Esophagus muscularis mucosa (tissue), 4 donors: ENCODE results near the gene OR52K2. TPM values are rescaled to one million over a fixed set of nuclear protein-coding genes. Genes with fewer than 3 reads are reported as not detected.
"Not testable (repeated sequence)": the region's sequence is repeated elsewhere in the genome, so short reads cannot be mapped to it uniquely, and the experiment has no call there.

ENCODE experiments used
- DNase-seq: peaks from one replicate; pipeline ENCODE4 v3.0.0-alpha.2; 2017; ENCODE audit errors: extremely low spot score
- H3K27ac ChIP-seq, 4 donors: fragments of 200-600 bp; sonication (generic); replicated peaks in 1 of 4; 1 replicate in 3 of 4; 2 replicates in 1 of 4; pipeline ENCODE4 v1.5.1; 2016 to 2019; ENCODE audit warnings: mild to moderate bottlenecking in 1 of 4
- H3K27me3 ChIP-seq, 4 donors: fragments of 200-600 bp; sonication (generic); one replicate each; pipeline versions ENCODE4 v1.5.1 to v1.6.0; 2016 to 2019
- H3K36me3 ChIP-seq, 4 donors: fragments of 200-600 bp; sonication (generic); one replicate each; pipeline ENCODE4 v1.5.1; 2016 to 2019
- H3K4me1 ChIP-seq, 4 donors: fragments of 200-600 bp; sonication (generic); one replicate each; pipeline ENCODE4 v1.5.1; 2016 to 2019
- H3K4me3 ChIP-seq, 4 donors: fragments of 200-600 bp; sonication (generic); 1 replicate in 2 of 4; 2 replicates in 2 of 4; pipeline ENCODE4 v1.5.1; 2016 to 2019; ENCODE audit warnings: mild to moderate bottlenecking in 4 of 4, moderate library complexity in 1 of 4
- H3K9me3 ChIP-seq, 4 donors: fragments of 200-600 bp; sonication (generic); 1 replicate in 3 of 4; 2 replicates in 1 of 4; pipeline ENCODE4 v1.5.1; 2016 to 2019
- EP300 ChIP-seq: sonication (generic); formaldehyde crosslinking; IDR thresholded peaks from one replicate; pipeline ENCODE4 v1.6.1; 2017; ENCODE audit warnings: antibody characterized with exemption
- POLR2A ChIP-seq: fragments of 450-650 bp; IDR thresholded peaks from one replicate; pipeline ENCODE4 v1.6.1; 2017; ENCODE audit warnings: antibody characterized with exemption, moderate library complexity, mild to moderate bottlenecking, low read depth
- POLR2AphosphoS5 ChIP-seq, 2 donors: sonication (generic); formaldehyde crosslinking; IDR thresholded peaks; one replicate each; pipeline ENCODE4 v1.6.1; 2017; ENCODE audit warnings: antibody characterized with exemption in 2 of 2
- WGBS: methylation state at CpG from one replicate; pipeline ENCODE4 v1.1.5; 2018; 5-methylcytosine and 5-hydroxymethylcytosine counted together
- intact Hi-C: fragments of 100-400 bp; cut with DNase I; formaldehyde crosslinking; loops from one replicate; pipeline ENCODE4 v1.15.1; 2023
- total RNA-seq, 4 donors: library from RNA; depleted of rRNA; stranded (reverse); fragments of >200 nt; gene quantifications; one replicate each; pipeline versions ENCODE4 v1.1.0 to v1.2.1, GENCODE V29; 2016
- TF ChIP-seq, protein P1 (sequence below), 3 experiments: fragments of 200-600 bp in 2 of 3; fragments of 450-650 bp in 1 of 3; sonication (generic) in 2 of 3; IDR thresholded peaks; one replicate each; pipeline ENCODE4 v1.5.1; 2017 to 2019; ENCODE audit warnings: antibody characterized with exemption in 3 of 3, mild to moderate bottlenecking in 2 of 3, moderate library complexity in 1 of 3

Gene OR52K2
- not detected for total RNA-seq

DNA sequence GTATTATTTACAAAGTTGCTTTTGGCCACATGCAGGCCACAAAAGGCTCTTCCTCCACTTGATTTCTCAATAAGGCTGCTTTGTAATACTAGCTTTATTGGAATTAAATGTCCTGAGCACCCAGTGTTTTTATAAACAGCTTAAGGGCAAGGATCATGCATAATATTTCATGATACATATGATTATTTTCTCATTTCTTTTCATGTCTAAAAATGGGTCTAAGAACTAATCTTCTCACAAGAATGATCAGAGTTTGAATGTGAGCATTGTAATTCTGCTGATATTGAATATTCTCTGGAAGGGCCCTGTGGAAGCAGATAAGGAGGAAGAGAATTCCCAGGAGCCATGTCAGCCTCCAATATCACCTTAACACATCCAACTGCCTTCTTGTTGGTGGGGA, at the start of gene OR52K2:
Gene OR52K2, plus strand, starts transcription at position 301 of the 400 bp plus-strand sequence. Its CDS starts 45 bp downstream, at position 346.
- no peak within 1 kb of the TSS for H3K4me3 ChIP-seq
- no peak for DNase-seq
- no peak within 1 kb of the TSS for H3K27ac ChIP-seq
- TF ChIP-seq, protein P1, sequence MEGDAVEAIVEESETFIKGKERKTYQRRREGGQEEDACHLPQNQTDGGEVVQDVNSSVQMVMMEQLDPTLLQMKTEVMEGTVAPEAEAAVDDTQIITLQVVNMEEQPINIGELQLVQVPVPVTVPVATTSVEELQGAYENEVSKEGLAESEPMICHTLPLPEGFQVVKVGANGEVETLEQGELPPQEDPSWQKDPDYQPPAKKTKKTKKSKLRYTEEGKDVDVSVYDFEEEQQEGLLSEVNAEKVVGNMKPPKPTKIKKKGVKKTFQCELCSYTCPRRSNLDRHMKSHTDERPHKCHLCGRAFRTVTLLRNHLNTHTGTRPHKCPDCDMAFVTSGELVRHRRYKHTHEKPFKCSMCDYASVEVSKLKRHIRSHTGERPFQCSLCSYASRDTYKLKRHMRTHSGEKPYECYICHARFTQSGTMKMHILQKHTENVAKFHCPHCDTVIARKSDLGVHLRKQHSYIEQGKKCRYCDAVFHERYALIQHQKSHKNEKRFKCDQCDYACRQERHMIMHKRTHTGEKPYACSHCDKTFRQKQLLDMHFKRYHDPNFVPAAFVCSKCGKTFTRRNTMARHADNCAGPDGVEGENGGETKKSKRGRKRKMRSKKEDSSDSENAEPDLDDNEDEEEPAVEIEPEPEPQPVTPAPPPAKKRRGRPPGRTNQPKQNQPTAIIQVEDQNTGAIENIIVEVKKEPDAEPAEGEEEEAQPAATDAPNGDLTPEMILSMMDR (IDR thresholded peaks at IDR 0.05) = no peak
- no peak for TF ChIP-seq POLR2A
- no peak for TF ChIP-seq EP300
- no peak for TF ChIP-seq POLR2AphosphoS5 (IDR thresholded peaks at IDR 0.05)
- H3K9me3 ChIP-seq = no peaks in the 10 kb centered on the region
- intact Hi-C loops = no loop called here
- no peaks in the 10 kb centered on the region for H3K4me1 ChIP-seq
- H3K36me3 ChIP-seq = no peaks in the 10 kb centered on the region
- no peaks in the 10 kb centered on the region for H3K27me3 ChIP-seq

DNA sequence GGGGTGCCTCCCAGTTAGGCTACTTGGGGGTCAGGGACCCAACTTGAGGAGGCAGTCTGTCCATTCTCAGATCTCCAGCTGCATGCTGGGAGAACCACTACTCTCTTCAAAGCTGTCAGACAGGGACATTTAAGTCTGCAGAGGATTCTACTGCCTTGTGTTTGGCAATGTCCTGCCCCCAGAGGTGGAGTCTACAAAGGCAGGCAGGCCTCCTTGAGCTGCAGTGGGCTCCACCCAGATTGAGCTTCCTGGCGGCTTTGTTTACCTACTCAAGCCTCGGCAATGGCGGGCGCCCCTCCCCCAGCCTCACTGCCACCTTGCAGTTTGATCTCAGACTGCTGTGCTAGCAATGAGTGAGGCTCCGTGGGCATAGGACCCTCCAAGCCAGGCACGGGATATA, 42.9 kb upstream of the OR52K2 start:
- H3K27me3 ChIP-seq, H3K27ac ChIP-seq, H3K4me1 ChIP-seq, H3K4me3 ChIP-seq, DNase-seq, H3K9me3 ChIP-seq, intact Hi-C loops, H3K36me3 ChIP-seq: not testable (repeated sequence)
- no CpG with 5 or more reads among the region's 6 CpGs for WGBS

DNA sequence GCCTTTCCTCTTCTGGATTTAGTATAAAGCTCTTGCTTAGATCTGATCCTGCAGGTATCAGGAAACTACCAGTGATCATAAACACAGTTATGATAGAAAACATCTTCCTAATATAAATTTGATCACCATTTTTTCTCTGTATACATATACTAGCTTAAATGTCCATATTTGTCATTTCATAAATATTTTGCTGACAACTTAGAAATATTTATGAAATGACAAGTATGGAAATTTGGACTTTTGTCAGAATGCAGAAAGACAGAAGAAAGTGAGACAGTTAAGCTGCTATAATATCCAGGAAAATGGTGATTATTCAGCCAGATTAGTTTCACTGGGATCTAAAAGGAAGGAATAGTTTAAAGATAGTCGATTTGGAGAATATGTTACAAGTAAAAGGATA, 32.8 kb upstream of the OR52K2 start:
- TF ChIP-seq EP300 (no peak), POLR2A (no peak)
- no peak overlapping the region for H3K27ac ChIP-seq
- intact Hi-C loops = no loop called here
- H3K27me3 ChIP-seq = no peaks in the 10 kb centered on the region
- WGBS = 52% methylated on average over 1 of the region's 1 CpG
- no peak overlapping the region for H3K4me3 ChIP-seq
- H3K4me1 ChIP-seq = no peaks in the 10 kb centered on the region
- no peaks in the 10 kb centered on the region for H3K36me3 ChIP-seq
- no peaks in the 10 kb centered on the region for H3K9me3 ChIP-seq
- no peak for DNase-seq

DNA sequence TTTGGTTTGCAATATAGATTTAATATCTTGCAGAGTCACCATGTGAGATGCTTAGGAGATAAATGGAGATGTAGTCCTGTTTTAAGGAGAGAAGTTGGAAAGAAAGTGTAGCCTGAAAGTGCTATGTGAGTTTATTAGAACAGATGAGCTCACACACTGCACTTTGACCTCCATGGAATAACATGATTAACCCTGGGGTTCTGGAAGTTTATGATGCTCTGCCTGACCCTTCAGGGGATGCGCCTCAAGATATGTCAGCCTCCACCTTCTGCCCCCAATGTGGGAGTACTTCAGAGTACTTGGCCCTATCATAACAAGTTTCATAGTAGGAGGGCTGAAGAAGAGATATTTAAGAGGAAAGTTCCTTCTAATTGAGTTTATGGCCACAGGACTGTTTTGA, 32.3 kb upstream of the OR52K2 start:
- 25% methylated on average over 1 of the region's 1 CpG for WGBS
- intact Hi-C loops = no loop called here
- Histone ChIP-seq H3K27ac (no peak overlapping the region), H3K4me3 (no peak overlapping the region), H3K36me3 (no peaks in the 10 kb centered on the region), H3K9me3 (no peaks in the 10 kb centered on the region), H3K27me3 (no peaks in the 10 kb centered on the region), H3K4me1 (no peaks in the 10 kb centered on the region)
- no peak for DNase-seq
- TF ChIP-seq, protein P1 (IDR thresholded peaks at IDR 0.05) = no peak
- TF ChIP-seq POLR2A (no peak), EP300 (no peak), POLR2AphosphoS5 (IDR thresholded peaks at IDR 0.05) (no peak)

DNA sequence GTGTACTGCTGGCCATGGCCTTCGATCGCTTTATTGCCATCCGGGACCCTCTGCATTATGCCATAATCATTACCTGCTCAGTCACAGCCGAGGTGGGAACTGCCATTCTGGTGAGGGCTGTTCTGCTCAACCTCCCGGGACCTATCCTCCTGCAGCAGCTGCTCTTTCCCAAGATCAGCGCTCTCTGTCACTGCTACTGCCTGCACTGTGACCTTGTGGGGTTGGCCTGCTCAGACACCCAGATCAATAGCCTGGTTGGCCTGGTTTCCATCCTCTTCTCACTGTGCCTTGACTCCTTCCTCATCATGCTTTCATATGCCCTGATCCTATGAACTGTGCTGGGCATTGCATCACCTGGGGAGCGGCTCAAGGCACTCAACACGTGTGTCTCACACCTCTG, 30.7 kb upstream of the OR52K2 start:
- Histone ChIP-seq H3K4me3 (no peak overlapping the region), H3K27me3 (no peaks in the 10 kb centered on the region), H3K4me1 (no peaks in the 10 kb centered on the region), H3K36me3 (no peaks in the 10 kb centered on the region), H3K9me3 (no peaks in the 10 kb centered on the region), H3K27ac (no peak overlapping the region)
- no peak for DNase-seq
- WGBS = 76% methylated on average over 8 of the region's 8 CpGs
- TF ChIP-seq POLR2AphosphoS5 (IDR thresholded peaks at IDR 0.05) = no peak
- no peak for TF ChIP-seq EP300
- TF ChIP-seq POLR2A = no peak
- TF ChIP-seq, protein P1 (IDR thresholded peaks at IDR 0.05) = no peak
- intact Hi-C loops = no loop called here

DNA sequence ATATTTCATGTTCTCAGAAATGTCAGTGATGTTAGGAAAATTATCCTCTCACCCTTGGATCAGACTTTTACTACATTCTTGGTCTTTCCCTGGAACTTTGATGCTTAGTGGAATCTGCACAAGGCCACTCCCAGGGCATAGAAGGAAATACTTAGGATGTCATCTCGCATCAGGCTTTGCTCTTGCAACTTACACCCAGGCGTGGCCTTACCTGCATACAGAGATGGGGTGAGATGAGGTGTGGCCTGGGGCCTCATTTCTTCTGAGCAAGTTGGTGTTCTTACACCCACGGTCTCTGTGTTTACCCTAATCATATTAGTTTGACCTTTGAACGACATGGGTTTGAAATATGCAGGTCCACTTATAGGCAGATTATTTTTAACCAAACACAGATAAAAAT, 19.0 kb upstream of the OR52K2 start:
- no peaks in the 10 kb centered on the region for H3K4me1 ChIP-seq
- no peaks in the 10 kb centered on the region for H3K36me3 ChIP-seq
- H3K4me3 ChIP-seq = no peak overlapping the region
- intact Hi-C loops = no loop called here
- no peaks in the 10 kb centered on the region for H3K27me3 ChIP-seq
- 62% methylated on average over 4 of the region's 4 CpGs for WGBS
- TF ChIP-seq POLR2AphosphoS5 (IDR thresholded peaks at IDR 0.05) (no peak), POLR2A (no peak), EP300 (no peak)
- TF ChIP-seq, protein P1 (IDR thresholded peaks at IDR 0.05) = no peak
- no peak overlapping the region for H3K27ac ChIP-seq
- DNase-seq = no peak
- H3K9me3 ChIP-seq = no peaks in the 10 kb centered on the region
